ENCODE measurements around the gene IER2. TPM values are rescaled to one million over a fixed set of nuclear protein-coding genes. Genes with fewer than 3 reads are reported as not detected.

The IER2 gene
- total and polyA plus RNA-seq, 2 of the 4 experiments (the other 2 are of a cell fraction) = 7.7 to 102 TPM

GRCh38 chr19:13139633-13140311 lies 10.4 kb upstream of the IER2 start:
- Histone ChIP-seq H3K23ac (ENCODE audit: low read depth, low read length) (no peak overlapping the region), H3K18ac (ENCODE audit: low read depth, low read length) (no peak overlapping the region), H3K4me1 (ENCODE audit: control insufficient read depth, insufficient read depth, low read length) (peaks cover 2% of the 10 kb centered on the region; the same call in 1 of the 2 replicates), H4K5ac (ENCODE audit: low read depth, low read length) (no peak overlapping the region), H3K56ac (ENCODE audit: extremely low read depth, insufficient read depth, low read length) (no peak overlapping the region), H3K4ac (ENCODE audit: low read depth, low read length) (no peak overlapping the region), H4K8ac (ENCODE audit: low read depth in 2 of 2, low read length in 2 of 2) (no peak overlapping the region), H3K36me3 (ENCODE audit: control insufficient read depth, insufficient read depth, low read length) (peaks cover 54% of the 10 kb centered on the region), H2BK120ac (ENCODE audit: low read depth, low read length) (no peak overlapping the region), H4K91ac (ENCODE audit: insufficient read depth, low read depth, low read length) (no peak overlapping the region), H3K79me1 (ENCODE audit: low read depth in 1 of 2, low read length in 2 of 2) (peaks cover 9 to 65% of the 10 kb centered on the region in 2 experiments; a peak in 3 of 4 replicates), H2BK15ac (ENCODE audit: low read depth, low read length) (no peak overlapping the region), H3K27ac (ENCODE audit: insufficient read depth, low read length) (peak overlapping the region; percentile 40; the same call in 1 of the 2 replicates), H2BK20ac (ENCODE audit: low read depth, low read length) (no peak overlapping the region), H3K14ac (replicated peaks; ENCODE audit: low read depth, low read length) (no peak overlapping the region), H3K9me1 (ENCODE audit: insufficient read depth, low read length) (peaks cover 10% of the 10 kb centered on the region), H2AK5ac (ENCODE audit: low read depth, low read length) (no peak overlapping the region), H3K9ac (ENCODE audit: low read depth, low read length) (no peak overlapping the region), H3K27me3 (ENCODE audit: control insufficient read depth, insufficient read depth, low read length) (no peaks in the 10 kb centered on the region), H2BK5ac (ENCODE audit: low read depth, low read length, poor library complexity, severe bottlenecking) (no peak overlapping the region), H3K4me3 (ENCODE audit: insufficient read depth, low read depth, low read length) (no peak overlapping the region), H2AK9ac (replicated peaks; ENCODE audit: low read depth, low read length, poor library complexity) (no peak overlapping the region), H3K4me2 (ENCODE audit: low read depth, low read length) (no peak overlapping the region), H3K9me3 (ENCODE audit: control insufficient read depth, insufficient read depth, low read length) (no peaks in the 10 kb centered on the region), H4K20me1 (ENCODE audit: insufficient read depth, low read length) (peaks cover 28% of the 10 kb centered on the region), H2AFZ (replicated peaks; ENCODE audit: low read length, poor library complexity) (no peak overlapping the region)
- intact Hi-C loops (cut with micrococcal nuclease) = no loop called here
- WGBS, 2 experiments (ENCODE audit: extremely low coverage in 2 of 2, insufficient read length in 1 of 2) = no CpG with 5 or more reads among the region's 11 CpGs
- DNase-seq = no peak
- BruUV-seq (replicated peaks) = TSS peak; percentile 34
- ChIA-PET POLR2A (ENCODE audit: unreplicated experiment) (no interaction called here), CTCF (no interaction called here)
- dilution Hi-C loops (cut with HindIII; ENCODE audit: low sequenced_read_pairs, unreplicated experiment) = no loop called here
- ATAC-seq (ENCODE audit: low read depth) = no peak
- in situ Hi-C loops (cut with MboI; ENCODE audit: low sequenced_read_pairs) = no loop called here
- no peak for TF ChIP-seq RFX5 (IDR thresholded peaks at IDR 0.05; ENCODE audit: low read depth, low read length)
- no peak for TF ChIP-seq MAZ (IDR thresholded peaks at IDR 0.05; ENCODE audit: borderline replicate concordance, low read depth, low read length)
- TF ChIP-seq USF2 (IDR thresholded peaks at IDR 0.05; ENCODE audit: low read depth, low read length) = no peak
- no peak for TF ChIP-seq NFE2L2 (IDR thresholded peaks at IDR 0.05; ENCODE audit: low read depth, low read length)
- TF ChIP-seq FOS (IDR thresholded peaks at IDR 0.05; ENCODE audit: low read depth, low read length) = no peak
- TF ChIP-seq SMC3 (IDR thresholded peaks at IDR 0.05; ENCODE audit: low read depth, low read length) = no peak
- TF ChIP-seq MAFK (IDR thresholded peaks at IDR 0.05; ENCODE audit: low read depth, low read length) = no peak
- TF ChIP-seq CHD1 (IDR thresholded peaks at IDR 0.05; ENCODE audit: low read depth, low read length) = no peak
- no peak for TF ChIP-seq BHLHE40 (IDR thresholded peaks at IDR 0.05; ENCODE audit: low read depth, low read length)
- TF ChIP-seq, protein P1, sequence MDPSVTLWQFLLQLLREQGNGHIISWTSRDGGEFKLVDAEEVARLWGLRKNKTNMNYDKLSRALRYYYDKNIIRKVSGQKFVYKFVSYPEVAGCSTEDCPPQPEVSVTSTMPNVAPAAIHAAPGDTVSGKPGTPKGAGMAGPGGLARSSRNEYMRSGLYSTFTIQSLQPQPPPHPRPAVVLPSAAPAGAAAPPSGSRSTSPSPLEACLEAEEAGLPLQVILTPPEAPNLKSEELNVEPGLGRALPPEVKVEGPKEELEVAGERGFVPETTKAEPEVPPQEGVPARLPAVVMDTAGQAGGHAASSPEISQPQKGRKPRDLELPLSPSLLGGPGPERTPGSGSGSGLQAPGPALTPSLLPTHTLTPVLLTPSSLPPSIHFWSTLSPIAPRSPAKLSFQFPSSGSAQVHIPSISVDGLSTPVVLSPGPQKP (IDR thresholded peaks at IDR 0.05; ENCODE audit: borderline replicate concordance, low read depth, low read length) = no peak
- no peak for TF ChIP-seq POLR2A (IDR thresholded peaks at IDR 0.05; ENCODE audit: low read depth, low read length)
- no peak for TF ChIP-seq RCOR1 (IDR thresholded peaks at IDR 0.05; ENCODE audit: insufficient replicate concordance, low read length)
- TF ChIP-seq MXI1 (IDR thresholded peaks at IDR 0.05; ENCODE audit: borderline replicate concordance, low read depth, low read length) = no peak
- no peak for TF ChIP-seq RAD21 (IDR thresholded peaks at IDR 0.05; ENCODE audit: low read length)
- TF ChIP-seq, protein P2, sequence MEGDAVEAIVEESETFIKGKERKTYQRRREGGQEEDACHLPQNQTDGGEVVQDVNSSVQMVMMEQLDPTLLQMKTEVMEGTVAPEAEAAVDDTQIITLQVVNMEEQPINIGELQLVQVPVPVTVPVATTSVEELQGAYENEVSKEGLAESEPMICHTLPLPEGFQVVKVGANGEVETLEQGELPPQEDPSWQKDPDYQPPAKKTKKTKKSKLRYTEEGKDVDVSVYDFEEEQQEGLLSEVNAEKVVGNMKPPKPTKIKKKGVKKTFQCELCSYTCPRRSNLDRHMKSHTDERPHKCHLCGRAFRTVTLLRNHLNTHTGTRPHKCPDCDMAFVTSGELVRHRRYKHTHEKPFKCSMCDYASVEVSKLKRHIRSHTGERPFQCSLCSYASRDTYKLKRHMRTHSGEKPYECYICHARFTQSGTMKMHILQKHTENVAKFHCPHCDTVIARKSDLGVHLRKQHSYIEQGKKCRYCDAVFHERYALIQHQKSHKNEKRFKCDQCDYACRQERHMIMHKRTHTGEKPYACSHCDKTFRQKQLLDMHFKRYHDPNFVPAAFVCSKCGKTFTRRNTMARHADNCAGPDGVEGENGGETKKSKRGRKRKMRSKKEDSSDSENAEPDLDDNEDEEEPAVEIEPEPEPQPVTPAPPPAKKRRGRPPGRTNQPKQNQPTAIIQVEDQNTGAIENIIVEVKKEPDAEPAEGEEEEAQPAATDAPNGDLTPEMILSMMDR (conservative IDR thresholded peaks at IDR 0.05; ENCODE audit: low read depth, low read length) = no peak

Data from IMR-90 (cell line).